ENCODE measurements around the gene FLNC. TPM values are rescaled to one million over a fixed set of nuclear protein-coding genes. Genes with fewer than 3 reads are reported as not detected.

Gene FLNC
- total RNA-seq, 1 experiment from 2014 or later = 10.2 TPM

- POLR2A ChIA-PET = interaction anchor here (0.7 kb wide), 1 partner anchor 39 kb away, joined by 5 read pairs; no protein-coding TSS in a partner anchor
- ATAC-seq = no peak
- H3K27me3 ChIP-seq (ENCODE audit: control insufficient read depth, insufficient read depth, low read length) = peaks cover 14% of the 10 kb centered on the region
Observed at GRCh38 chr7:128788446-128789412, 41.5 kb upstream of the FLNC start.

More at GRCh38 chr7:128788446-128789412, 41.5 kb upstream of the FLNC start:
- intact Hi-C loops (cut with micrococcal nuclease; ENCODE audit: unreplicated experiment) = no loop called here
- no TSS peak for BruUV-seq (replicated peaks)
- in situ Hi-C loops (cut with HindIII; ENCODE audit: low pct_unique_long_range_greater_than_20kb, low sequenced_read_pairs) = no loop called here
- Histone ChIP-seq H3K36me3 (ENCODE audit: control insufficient read depth, insufficient read depth, low read length) (no peaks in the 10 kb centered on the region; the same call in 1 of the 2 replicates), H3K4me1 (ENCODE audit: control insufficient read depth, insufficient read depth, low read length) (no peaks in the 10 kb centered on the region; the same call in 1 of the 2 replicates), H3K27ac (ENCODE audit: low read length) (no peak overlapping the region), H3K4me3 (ENCODE audit: low read depth in 2 of 2, low read length in 2 of 2) (no peak overlapping the region), H3K9me3 (ENCODE audit: control insufficient read depth, insufficient read depth, low read depth, low read length) (no peaks in the 10 kb centered on the region)
- no peak for DNase-seq (ENCODE audit: low read depth, low spot score)
- CTCF ChIA-PET = interaction anchor here (0.6 kb wide), 1 partner anchor 23 kb away, joined by 3 read pairs; no protein-coding TSS in a partner anchor
- no peak for TF ChIP-seq CTCF (IDR thresholded peaks at IDR 0.05)
- no peak for TF ChIP-seq TCF7L2 (IDR thresholded peaks at IDR 0.05; ENCODE audit: low read depth, low read length)
- TF ChIP-seq SIN3A (IDR thresholded peaks at IDR 0.05; ENCODE audit: borderline replicate concordance, insufficient read depth, low read depth, low read length) = no peak
- no peak for TF ChIP-seq POLR2AphosphoS5 (IDR thresholded peaks at IDR 0.05; ENCODE audit: low read depth, low read length)
- no peak for TF ChIP-seq REST (IDR thresholded peaks at IDR 0.05; ENCODE audit: insufficient read depth in 1 of 2, low read depth in 2 of 2, low read length in 1 of 2)
